H1 (cell line): ENCODE results near the gene ADORA1. TPM values are rescaled to one million over a fixed set of nuclear protein-coding genes. Genes with fewer than 3 reads are reported as not detected.
A peak's percentile ranks its signal among the peaks of the same experiment; 100 is the strongest.

ENCODE experiments used
- CTCF ChIA-PET: fragments of 300-600 bp; sonication (Branson Sonifier 250); formaldehyde crosslinking; loops from one replicate; lab custom pipeline; 2021; ENCODE audit not compliant: partially characterized antibody; lab: Charles Lee
- POLR2A ChIA-PET: fragments of 300-600 bp; sonication (Branson Sonifier 250); formaldehyde crosslinking; loops from one replicate; lab custom pipeline; 2021; ENCODE audit warnings: inconsistent platforms; ENCODE audit not compliant: partially characterized antibody; lab: Charles Lee
- DNase-seq, 2 experiments: peaks; one replicate each; pipeline versions ENCODE4 v3.0.0 to v3.0.0-alpha.2; 2010 to 2022; ENCODE audit warnings: low spot score in 2 of 2, low read depth in 1 of 2, mixed read lengths in 1 of 2
- FAIRE-seq: peaks from 2 replicates; lab custom pipeline; 2011; peaks lifted over from hg19 to GRCh38; lab: Jason Lieb, UNC
- H2AFZ ChIP-seq: 2 replicates; pipeline ENCODE4 v1.8.1; 2012; ENCODE audit warnings: low read length, inconsistent platforms
- H2AK5ac ChIP-seq: 2 replicates; pipeline ENCODE4 v1.6.1; 2013; ENCODE audit warnings: low read depth, low read length
- H2BK120ac ChIP-seq: replicated peaks from 2 replicates; pipeline ENCODE3; 2013; ENCODE audit warnings: low read depth, low read length, inconsistent platforms
- H2BK12ac ChIP-seq: 2 replicates; pipeline ENCODE4 v1.6.1; 2013; ENCODE audit warnings: low read depth, low read length
- H2BK15ac ChIP-seq: 2 replicates; pipeline ENCODE4 v1.6.1; 2013; ENCODE audit warnings: low read length
- H2BK20ac ChIP-seq: 2 replicates; pipeline ENCODE4 v1.6.1; 2013; ENCODE audit warnings: low read length
- H2BK5ac ChIP-seq: 2 replicates; pipeline ENCODE4 v1.6.1; 2013; ENCODE audit warnings: low read depth, low read length
- H3K14ac ChIP-seq: 2 replicates; pipeline ENCODE4 v1.6.1; 2013; ENCODE audit warnings: inconsistent platforms; ENCODE audit not compliant: insufficient read length
- H3K18ac ChIP-seq: 2 replicates; pipeline ENCODE4 v1.6.1; 2013; ENCODE audit warnings: low read length; ENCODE audit errors: extremely low read depth
- H3K23ac ChIP-seq: 2 replicates; pipeline ENCODE4 v1.6.1; 2013; ENCODE audit warnings: inconsistent platforms; ENCODE audit not compliant: insufficient read length
- H3K23me2 ChIP-seq: 2 replicates; pipeline ENCODE4 v1.6.1; 2013; ENCODE audit warnings: low read depth, low read length
- H3K27ac ChIP-seq: 2 replicates; pipeline ENCODE4 v1.6.1; 2011; ENCODE audit warnings: low read depth, low read length, inconsistent platforms
- H3K27me3 ChIP-seq, 4 experiments: replicated peaks in 1 of 4; 1 replicate in 1 of 4; 2 replicates in 3 of 4; pipeline versions ENCODE4 v1.6.1 to v1.8.1; 2011 to 2013; ENCODE audit warnings: low read length in 3 of 4, mild to moderate bottlenecking in 3 of 4, inconsistent platforms in 2 of 4, mixed read lengths in 2 of 4, moderate library complexity in 1 of 4; ENCODE audit not compliant: control insufficient read depth in 3 of 4, insufficient read depth in 3 of 4; ENCODE audit errors: extremely low read depth in 1 of 4
- H3K36me3 ChIP-seq, 4 experiments: 2 replicates each; pipeline versions ENCODE4 v1.6.1 to v1.8.1; 2011 to 2013; ENCODE audit warnings: mild to moderate bottlenecking in 4 of 4, low read length in 3 of 4, moderate library complexity in 2 of 4, control low read depth in 1 of 4, inconsistent platforms in 1 of 4; ENCODE audit not compliant: insufficient read depth in 4 of 4, control insufficient read depth in 2 of 4
- H3K4ac ChIP-seq: replicated peaks from 2 replicates; pipeline ENCODE3; 2013; ENCODE audit warnings: low read length, low read depth, mixed read lengths, inconsistent platforms; ENCODE audit not compliant: insufficient read length
- H3K4me1 ChIP-seq, 4 experiments: replicated peaks in 1 of 4; 1 replicate in 1 of 4; 2 replicates in 3 of 4; pipeline versions ENCODE4 v1.6.1 to v1.8.1; 2011 to 2013; ENCODE audit warnings: low read length in 3 of 4, inconsistent platforms in 2 of 4, mixed read lengths in 1 of 4; ENCODE audit not compliant: insufficient read depth in 4 of 4, control insufficient read depth in 3 of 4
- H3K4me2 ChIP-seq, 2 experiments: 2 replicates each; pipeline versions ENCODE4 v1.6.1 to v1.8.1; 2011 to 2013; ENCODE audit warnings: low read depth in 2 of 2, low read length in 2 of 2, control low read depth in 1 of 2, inconsistent platforms in 1 of 2, mild to moderate bottlenecking in 1 of 2; ENCODE audit not compliant: insufficient read depth in 1 of 2
- H3K4me3 ChIP-seq, 4 experiments: fragments of 200-600, 300-600 bp in 1 of 4; sonication (generic), shearing (Covaris generic), sonication (Bioruptor Twin) in 1 of 4; 2 replicates each; pipeline versions ENCODE4 v1.5.1 to v1.8.1; 2011 to 2016; ENCODE audit warnings: low read length in 4 of 4, low read depth in 3 of 4, control low read depth in 2 of 4, inconsistent platforms in 2 of 4, mild to moderate bottlenecking in 2 of 4, mixed read lengths in 1 of 4, moderate library complexity in 1 of 4; ENCODE audit not compliant: insufficient read depth in 2 of 4; ENCODE audit errors: extremely low read depth in 1 of 4
- H3K56ac ChIP-seq: replicated peaks from 2 replicates; pipeline ENCODE3; 2013; ENCODE audit warnings: low read depth, mild to moderate bottlenecking, mixed read lengths, low read length, inconsistent platforms; ENCODE audit not compliant: insufficient read length
- H3K79me1 ChIP-seq: 2 replicates; pipeline ENCODE4 v1.6.1; 2013; ENCODE audit warnings: low read depth, low read length, control low read depth
- H3K79me2 ChIP-seq, 2 experiments: 2 replicates each; pipeline versions ENCODE4 v1.6.1 to v1.8.1; 2012 to 2013; ENCODE audit warnings: low read length in 2 of 2, mild to moderate bottlenecking in 2 of 2, inconsistent platforms in 1 of 2; ENCODE audit not compliant: insufficient read depth in 2 of 2, control insufficient read depth in 1 of 2
- H3K9ac ChIP-seq, 4 experiments: replicated peaks in 1 of 4; 1 replicate in 1 of 4; 2 replicates in 3 of 4; pipeline versions ENCODE4 v1.6.1 to v1.8.1; 2011 to 2013; ENCODE audit warnings: low read depth in 3 of 4, low read length in 3 of 4, control low read depth in 2 of 4, mild to moderate bottlenecking in 2 of 4, moderate library complexity in 2 of 4, inconsistent platforms in 1 of 4; ENCODE audit errors: extremely low read depth in 1 of 4
- H3K9me3 ChIP-seq, 2 experiments: 2 replicates each; pipeline versions ENCODE4 v1.6.1 to v1.8.1; 2012 to 2013; ENCODE audit warnings: mild to moderate bottlenecking in 2 of 2, moderate library complexity in 2 of 2, control low read depth in 1 of 2, inconsistent platforms in 1 of 2, low read depth in 1 of 2, low read length in 1 of 2, mixed read lengths in 1 of 2; ENCODE audit not compliant: insufficient read depth in 2 of 2
- H4K20me1 ChIP-seq, 2 experiments: replicated peaks in 1 of 2; 2 replicates each; pipeline versions ENCODE3 to v1.8.1; 2011 to 2013; ENCODE audit warnings: inconsistent platforms in 2 of 2, low read length in 2 of 2, mild to moderate bottlenecking in 1 of 2; ENCODE audit not compliant: insufficient read depth in 2 of 2, control insufficient read depth in 1 of 2
- H4K5ac ChIP-seq: 2 replicates; pipeline ENCODE4 v1.6.1; 2013; ENCODE audit warnings: low read length, low read depth, mixed read lengths, inconsistent platforms; ENCODE audit not compliant: insufficient read length
- H4K8ac ChIP-seq: 2 replicates; pipeline ENCODE4 v1.8.0; 2013; ENCODE audit warnings: mild to moderate bottlenecking, moderate library complexity, low read length, inconsistent platforms; ENCODE audit not compliant: insufficient read depth; ENCODE audit errors: extremely low read depth
- H4K91ac ChIP-seq: replicated peaks from 2 replicates; pipeline ENCODE3; 2013; ENCODE audit warnings: low read length, mixed read lengths, inconsistent platforms; ENCODE audit not compliant: insufficient read length
- CTBP2 ChIP-seq: IDR thresholded peaks from 2 replicates; pipeline ENCODE4 v1.7.0; 2011; ENCODE audit warnings: borderline replicate concordance, mild to moderate bottlenecking, moderate library complexity, mixed read lengths, low read length; ENCODE audit not compliant: insufficient read depth, insufficient read length
- GABPA ChIP-seq: IDR thresholded peaks from 2 replicates; pipeline ENCODE4 v1.6.1; 2011; ENCODE audit warnings: mild to moderate bottlenecking, low read length, moderate library complexity, borderline replicate concordance; ENCODE audit not compliant: insufficient read depth
- GTF2F1 ChIP-seq: IDR thresholded peaks from 2 replicates; pipeline ENCODE4 v1.6.1; 2012; ENCODE audit warnings: low read depth, low read length, improper control_type of control experiment, borderline replicate concordance
- KDM1A ChIP-seq: fragments of 200-600, 300-600 bp; sonication (generic); IDR thresholded peaks from 2 replicates; pipeline ENCODE4 v1.7.1; 2016; ENCODE audit warnings: mild to moderate bottlenecking, low read length, borderline replicate concordance
- RAD21 ChIP-seq, 2 experiments: IDR thresholded peaks in 1 of 2; conservative IDR thresholded peaks in 1 of 2; 2 replicates each; pipeline ENCODE4 v1.6.1; 2011; ENCODE audit warnings: low read depth in 2 of 2, low read length in 2 of 2, improper control_type of control experiment in 1 of 2, inconsistent platforms in 1 of 2, mild to moderate bottlenecking in 1 of 2, moderate library complexity in 1 of 2
- RBBP5 ChIP-seq: IDR thresholded peaks from 2 replicates; pipeline ENCODE4 v1.7.1; 2012; ENCODE audit warnings: low read depth, mild to moderate bottlenecking, inconsistent platforms, low read length, moderate library complexity, borderline replicate concordance
- RNF2 ChIP-seq: fragments of 200-900, 300-1000 bp; sonication (generic); IDR thresholded peaks from 2 replicates; pipeline ENCODE4 v1.7.1; 2016; ENCODE audit warnings: borderline replicate concordance, low read depth, mild to moderate bottlenecking, antibody characterized with exemption, low read length; ENCODE audit not compliant: poor library complexity, severe bottlenecking; ENCODE audit errors: missing control alignments
- SAP30 ChIP-seq: fragments of 300-600 bp; sonication (generic); IDR thresholded peaks from 2 replicates; pipeline ENCODE4 v1.7.1; 2012; ENCODE audit warnings: low read length, moderate library complexity, mild to moderate bottlenecking, inconsistent platforms; ENCODE audit not compliant: insufficient read depth, insufficient replicate concordance
- SIN3A ChIP-seq, 2 experiments: IDR thresholded peaks in 1 of 2; conservative IDR thresholded peaks in 1 of 2; 2 replicates each; pipeline ENCODE4 v1.6.1; 2011 to 2012; ENCODE audit warnings: low read length in 2 of 2, improper control_type of control experiment in 1 of 2, low read depth in 1 of 2, mild to moderate bottlenecking in 1 of 2
- SUZ12 ChIP-seq: fragments of 200-600 bp; sonication (generic); IDR thresholded peaks from 2 replicates; pipeline ENCODE4 v1.6.1; 2012; ENCODE audit warnings: mild to moderate bottlenecking, inconsistent platforms, low read length, moderate library complexity, mixed read lengths
- WGBS, 2 experiments: shearing (Covaris generic) in 1 of 2; methylation state at CpG; one replicate each; pipeline versions ENCODE4 v1.1.6 to v1.1.7; 2013 to 2015; ENCODE audit warnings: low lambda C conversion rate in 2 of 2, mixed read lengths in 2 of 2, inconsistent platforms in 1 of 2, low coverage in 1 of 2, missing lambda C conversion rate in 1 of 2; ENCODE audit not compliant: insufficient replicate concordance in 2 of 2, insufficient coverage in 1 of 2, insufficient read length in 1 of 2; ENCODE audit errors: extremely low coverage in 1 of 2, missing lambda C conversion rate in 1 of 2; 5-methylcytosine and 5-hydroxymethylcytosine counted together
- polyA plus RNA-seq, 7 experiments: library from polyadenylated mRNA; depleted of rRNA in 3 of 7; stranded (reverse) in 5 of 7; unstranded in 2 of 7; fragments of >200 nt in 5 of 7; fragments of 200-250 nt in 2 of 7; gene quantifications; 1 replicate in 5 of 7; 2 replicates in 1 of 7; 4 replicates in 1 of 7; pipeline versions ENCODE4 v1.2.1 to v1.2.3, GENCODE V29; 2011 to 2013; ENCODE audit warnings: missing spikeins in 2 of 7, mixed read lengths in 2 of 7
- total RNA-seq: library from RNA; stranded (reverse); fragmentation: NEBNext Ultra II Directional; extraction: Animal tissue kit (Norgen Biotek cat#: 25700); gene quantifications from 2 replicates; pipeline ENCODE4 v1.2.1, GENCODE V29; 2021

Gene ADORA1
- total and polyA plus RNA-seq, 2 of the 8 experiments (the other 6 are each of a cell fraction or from before 2014, with no cell fraction given), result 3.3 to 6.7 TPM

GRCh38 chr1:203170625-203171330 lies 43.3 kb downstream of the ADORA1 start:
- no peak overlapping the region for H2BK15ac ChIP-seq
- no peaks in the 10 kb centered on the region for H3K36me3 ChIP-seq
- H2BK120ac ChIP-seq, result no peak overlapping the region
- H3K4me1 ChIP-seq, result peaks cover 0 to 7% (median 0%) of the 10 kb centered on the region in 4 experiments; a peak in 3 of 7 replicates
- H4K5ac ChIP-seq, result no peak overlapping the region
- no peaks in the 10 kb centered on the region for H3K23me2 ChIP-seq
- POLR2A ChIA-PET, result interaction anchor here (0.6 to 0.9 kb wide), 2 partner anchors 37 to 74 kb away, joined by 3 to 4 read pairs; no protein-coding TSS in a partner anchor
- H2BK12ac ChIP-seq, result no peak overlapping the region
- no peak overlapping the region for H4K91ac ChIP-seq
- FAIRE-seq (no peak), DNase-seq (no peak)
- H3K4me2 ChIP-seq, result no peak overlapping the region
- no peak overlapping the region for H2AK5ac ChIP-seq
- no peak overlapping the region for H3K23ac ChIP-seq
- H3K14ac ChIP-seq, result no peak overlapping the region
- no peak overlapping the region for H2AFZ ChIP-seq
- H2BK20ac ChIP-seq, result no peak overlapping the region
- WGBS, 2 experiments, result 88% methylated on average over 8 of the region's 8 CpGs; no CpG with 5 or more reads in 1 of the 2 experiments
- H4K20me1 ChIP-seq, result no peaks in the 10 kb centered on the region
- H2BK5ac ChIP-seq, result no peak overlapping the region; the same call in 1 of the 2 replicates
- no peaks in the 10 kb centered on the region for H3K79me2 ChIP-seq
- no peaks in the 10 kb centered on the region for H3K27me3 ChIP-seq
- no peaks in the 10 kb centered on the region for H3K9me3 ChIP-seq
- H3K4ac ChIP-seq, result no peak overlapping the region
- no peak overlapping the region for H3K18ac ChIP-seq
- H3K27ac ChIP-seq, result no peak overlapping the region
- CTCF ChIA-PET, result interaction anchor here (0.6 to 16.8 kb wide), 21 partner anchors 8 to 1077 kb away, joined by 3 to 511 read pairs (median 25); partner anchors contain the start of genes ADORA1, CHI3L1 and MYOG
- H3K79me1 ChIP-seq, result no peaks in the 10 kb centered on the region
- H3K9ac ChIP-seq, result no peak overlapping the region
- H3K56ac ChIP-seq, result no peak overlapping the region
- 0 out of 2 replicates have a peak overlapping the region, but pooled peaks have one; percentile 21 for H4K8ac ChIP-seq
- no peak overlapping the region for H3K4me3 ChIP-seq
- TF ChIP-seq RNF2, result no peak
- TF ChIP-seq CTBP2, result no peak
- no peak for TF ChIP-seq RBBP5
- no peak for TF ChIP-seq SIN3A (conservative IDR thresholded peaks at IDR 0.05 in 1 of 2, IDR thresholded peaks at IDR 0.05 in 1 of 2; ENCODE audit: low read depth in 1 of 2, low read length in 2 of 2)
- no peak for TF ChIP-seq KDM1A
- TF ChIP-seq RAD21 (IDR thresholded peaks at IDR 0.05 in 1 of 2, conservative IDR thresholded peaks at IDR 0.05 in 1 of 2; ENCODE audit: low read depth in 2 of 2, low read length in 2 of 2), result no peak
- TF ChIP-seq GABPA, result no peak
- no peak for TF ChIP-seq SAP30
- no peak for TF ChIP-seq GTF2F1
- TF ChIP-seq SUZ12, result no peak
